Measurements from ENCODE around the gene HDAC9. TPM values are rescaled to one million over a fixed set of nuclear protein-coding genes. Genes with fewer than 3 reads are reported as not detected.

Gene HDAC9
- polyA plus RNA-seq, 1 of the 3 experiments (the other 2 are of a cell fraction), result 11.6 TPM

DNA sequence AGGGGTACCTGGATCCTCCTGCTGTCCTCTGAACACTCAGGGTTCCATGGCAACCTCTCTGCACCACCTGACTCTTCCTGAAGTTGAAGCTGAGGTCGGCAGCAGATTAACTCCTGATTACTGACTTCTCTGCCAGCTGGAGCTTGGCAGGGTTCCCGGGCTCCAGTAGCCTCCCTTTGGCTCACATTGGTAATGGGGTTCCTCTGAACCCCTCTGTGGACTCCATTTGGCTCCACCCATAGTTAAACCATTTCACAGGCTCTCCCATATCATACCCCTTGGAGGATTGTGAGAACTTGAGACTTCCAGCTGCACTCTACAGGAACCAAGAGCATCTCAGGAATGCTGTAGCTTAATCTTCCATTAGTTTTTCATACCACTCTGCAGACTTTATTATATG, 292.5 kb downstream of the HDAC9 start (continued):
- TF ChIP-seq, protein P1, sequence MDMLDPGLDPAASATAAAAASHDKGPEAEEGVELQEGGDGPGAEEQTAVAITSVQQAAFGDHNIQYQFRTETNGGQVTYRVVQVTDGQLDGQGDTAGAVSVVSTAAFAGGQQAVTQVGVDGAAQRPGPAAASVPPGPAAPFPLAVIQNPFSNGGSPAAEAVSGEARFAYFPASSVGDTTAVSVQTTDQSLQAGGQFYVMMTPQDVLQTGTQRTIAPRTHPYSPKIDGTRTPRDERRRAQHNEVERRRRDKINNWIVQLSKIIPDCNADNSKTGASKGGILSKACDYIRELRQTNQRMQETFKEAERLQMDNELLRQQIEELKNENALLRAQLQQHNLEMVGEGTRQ (IDR thresholded peaks at IDR 0.05; ENCODE audit: borderline replicate concordance, low read depth, low read length), result no peak
- peak; percentile 13; the same call in 1 of the 2 replicates for TF ChIP-seq SMC3 (IDR thresholded peaks at IDR 0.05; ENCODE audit: low read depth, low read length)
- TF ChIP-seq, protein P2, sequence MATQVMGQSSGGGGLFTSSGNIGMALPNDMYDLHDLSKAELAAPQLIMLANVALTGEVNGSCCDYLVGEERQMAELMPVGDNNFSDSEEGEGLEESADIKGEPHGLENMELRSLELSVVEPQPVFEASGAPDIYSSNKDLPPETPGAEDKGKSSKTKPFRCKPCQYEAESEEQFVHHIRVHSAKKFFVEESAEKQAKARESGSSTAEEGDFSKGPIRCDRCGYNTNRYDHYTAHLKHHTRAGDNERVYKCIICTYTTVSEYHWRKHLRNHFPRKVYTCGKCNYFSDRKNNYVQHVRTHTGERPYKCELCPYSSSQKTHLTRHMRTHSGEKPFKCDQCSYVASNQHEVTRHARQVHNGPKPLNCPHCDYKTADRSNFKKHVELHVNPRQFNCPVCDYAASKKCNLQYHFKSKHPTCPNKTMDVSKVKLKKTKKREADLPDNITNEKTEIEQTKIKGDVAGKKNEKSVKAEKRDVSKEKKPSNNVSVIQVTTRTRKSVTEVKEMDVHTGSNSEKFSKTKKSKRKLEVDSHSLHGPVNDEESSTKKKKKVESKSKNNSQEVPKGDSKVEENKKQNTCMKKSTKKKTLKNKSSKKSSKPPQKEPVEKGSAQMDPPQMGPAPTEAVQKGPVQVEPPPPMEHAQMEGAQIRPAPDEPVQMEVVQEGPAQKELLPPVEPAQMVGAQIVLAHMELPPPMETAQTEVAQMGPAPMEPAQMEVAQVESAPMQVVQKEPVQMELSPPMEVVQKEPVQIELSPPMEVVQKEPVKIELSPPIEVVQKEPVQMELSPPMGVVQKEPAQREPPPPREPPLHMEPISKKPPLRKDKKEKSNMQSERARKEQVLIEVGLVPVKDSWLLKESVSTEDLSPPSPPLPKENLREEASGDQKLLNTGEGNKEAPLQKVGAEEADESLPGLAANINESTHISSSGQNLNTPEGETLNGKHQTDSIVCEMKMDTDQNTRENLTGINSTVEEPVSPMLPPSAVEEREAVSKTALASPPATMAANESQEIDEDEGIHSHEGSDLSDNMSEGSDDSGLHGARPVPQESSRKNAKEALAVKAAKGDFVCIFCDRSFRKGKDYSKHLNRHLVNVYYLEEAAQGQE (IDR thresholded peaks at IDR 0.05; ENCODE audit: low read depth, low read length), result no peak
- peak; percentile 77 for TF ChIP-seq CHD2 (IDR thresholded peaks at IDR 0.05; ENCODE audit: low read length, partially characterized antibody)

DNA sequence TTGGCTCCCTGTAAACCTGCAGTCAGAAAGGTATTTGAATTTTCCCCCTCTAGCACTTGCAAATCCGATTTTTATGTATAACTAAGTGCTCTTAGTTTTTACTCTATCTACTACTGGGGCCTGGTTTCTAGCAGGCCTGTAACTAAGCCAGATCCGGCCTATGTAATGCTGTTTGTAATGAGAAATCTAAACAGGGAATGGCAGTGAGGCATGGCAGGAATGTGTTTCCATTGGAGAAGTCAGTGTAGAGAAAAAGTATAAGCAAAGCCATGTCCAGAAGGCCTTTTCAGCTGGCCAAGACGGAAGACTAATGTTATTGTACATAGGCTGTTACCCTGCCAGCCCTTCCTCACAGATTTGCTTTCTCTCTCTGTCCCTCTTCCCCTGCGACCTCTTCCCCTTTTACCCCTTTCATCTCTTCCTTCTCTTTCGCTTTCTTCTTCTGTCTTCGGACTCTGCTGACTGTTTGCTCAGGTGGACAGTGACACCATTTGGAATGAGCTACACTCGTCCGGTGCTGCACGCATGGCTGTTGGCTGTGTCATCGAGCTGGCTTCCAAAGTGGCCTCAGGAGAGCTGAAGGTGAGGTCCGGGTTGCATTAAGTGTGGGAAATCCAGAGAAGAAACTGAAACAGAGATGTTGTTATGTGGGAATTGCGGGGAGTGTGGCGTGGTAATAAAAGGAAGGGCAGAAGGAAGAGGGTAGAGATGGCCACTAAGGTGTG, 297.5 kb downstream of the HDAC9 start:
- H3K9me2 ChIP-seq, result no peaks in the 10 kb centered on the region
- H3K79me2 ChIP-seq (ENCODE audit: insufficient read depth), result no peaks in the 10 kb centered on the region
- H3K4me2 ChIP-seq, result no peak overlapping the region
- no peak overlapping the region for H3K9ac ChIP-seq
- H3K9me3 ChIP-seq, result no peaks in the 10 kb centered on the region
- WGBS (ENCODE audit: low lambda C conversion rate), result 86% methylated on average over 13 of the region's 13 CpGs
- no peaks in the 10 kb centered on the region for H4K20me1 ChIP-seq (ENCODE audit: insufficient read depth)
- TF ChIP-seq TCF12 (IDR thresholded peaks at IDR 0.05) (peak; percentile 14; the same call in 1 of the 2 replicates), TEAD4 (IDR thresholded peaks at IDR 0.05; ENCODE audit: borderline replicate concordance, insufficient read depth) (no peak)
- ChIA-PET POLR2A (no interaction called here), CTCF (interaction anchor here (1.0 to 1.8 kb wide), 5 partner anchors 9 to 206 kb away, joined by 3 to 6 read pairs (median 3); no protein-coding TSS in a partner anchor)
- peak overlapping the region in 1 of 2 experiments; percentile 80; a peak in 2 of 4 replicates for H3K27ac ChIP-seq (ENCODE audit: low read depth in 2 of 2, low read length in 1 of 2)
- H3K36me3 ChIP-seq (replicated peaks in 1 of 2; ENCODE audit: control insufficient read depth in 1 of 2, insufficient read depth in 2 of 2, low read length in 1 of 2), result peaks cover 0 to 2% of the 10 kb centered on the region in 2 experiments
- H3K27me3 ChIP-seq (ENCODE audit: insufficient read depth), result no peaks in the 10 kb centered on the region
- H3K4me3 ChIP-seq (ENCODE audit: low read depth in 2 of 2, low read length in 1 of 2), result no peak overlapping the region
- H2AFZ ChIP-seq (ENCODE audit: low read depth), result 0 out of 2 replicates have a peak overlapping the region, but pooled peaks have one; percentile 16
- peaks cover 4% of the 10 kb centered on the region for H3F3A ChIP-seq (replicated peaks; ENCODE audit: insufficient read depth)
- peaks cover under 1 to 19% of the 10 kb centered on the region in 2 experiments; a peak in 3 of 4 replicates for H3K4me1 ChIP-seq (ENCODE audit: control insufficient read depth in 1 of 2, insufficient read depth in 2 of 2, low read depth in 1 of 2, low read length in 1 of 2)
- no peak for DNase-seq

DNA sequence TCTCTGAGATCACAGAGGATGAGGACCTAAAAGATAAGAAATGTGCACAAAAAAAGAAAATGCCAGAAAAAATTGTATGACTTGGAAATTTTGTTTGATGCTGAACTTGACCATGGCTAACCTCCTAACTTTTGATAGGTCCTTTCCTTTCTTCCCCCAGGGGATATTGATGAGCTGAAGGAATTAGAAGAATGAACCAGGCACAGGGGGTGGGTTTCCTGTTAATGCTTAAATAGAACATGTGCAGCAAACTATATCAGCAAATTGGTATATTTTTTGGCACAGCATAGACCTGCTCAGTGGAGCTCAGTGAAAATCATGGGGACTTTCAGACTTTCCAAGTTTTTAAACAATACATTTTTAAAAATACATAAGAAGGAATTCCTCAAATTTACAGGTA, 300.7 kb downstream of the HDAC9 start:
- no peaks in the 10 kb centered on the region for H4K20me1 ChIP-seq (ENCODE audit: insufficient read depth)
- CTCF ChIA-PET, result interaction anchor here (1.1 kb wide), 2 partner anchors 15 to 34 kb away, joined by 3 to 4 read pairs; no protein-coding TSS in a partner anchor
- no peak for DNase-seq
- H3F3A ChIP-seq (replicated peaks; ENCODE audit: insufficient read depth), result peaks cover 20% of the 10 kb centered on the region
- POLR2A ChIA-PET, result no interaction called here
- no peaks in the 10 kb centered on the region for H3K9me2 ChIP-seq
- no peak overlapping the region for H3K9ac ChIP-seq
- H3K79me2 ChIP-seq (ENCODE audit: insufficient read depth), result no peaks in the 10 kb centered on the region
- no peak overlapping the region for H3K4me2 ChIP-seq
- TF ChIP-seq FOXM1 (IDR thresholded peaks at IDR 0.05; ENCODE audit: low read depth) (no peak), RFX5 (IDR thresholded peaks at IDR 0.05; ENCODE audit: low read length) (no peak), SMC3 (IDR thresholded peaks at IDR 0.05; ENCODE audit: low read depth, low read length) (no peak), ELF1 (IDR thresholded peaks at IDR 0.05) (no peak), GABPA (IDR thresholded peaks at IDR 0.05; ENCODE audit: low read depth) (no peak), TCF12 (IDR thresholded peaks at IDR 0.05) (no peak), TEAD4 (IDR thresholded peaks at IDR 0.05; ENCODE audit: borderline replicate concordance, insufficient read depth) (no peak), RCOR1 (IDR thresholded peaks at IDR 0.05; ENCODE audit: low read length) (no peak), POLR2AphosphoS5 (IDR thresholded peaks at IDR 0.05; ENCODE audit: low read depth, low read length) (no peak), RAD21 (IDR thresholded peaks at IDR 0.05; ENCODE audit: low read length) (no peak)
- TF ChIP-seq, protein P3, sequence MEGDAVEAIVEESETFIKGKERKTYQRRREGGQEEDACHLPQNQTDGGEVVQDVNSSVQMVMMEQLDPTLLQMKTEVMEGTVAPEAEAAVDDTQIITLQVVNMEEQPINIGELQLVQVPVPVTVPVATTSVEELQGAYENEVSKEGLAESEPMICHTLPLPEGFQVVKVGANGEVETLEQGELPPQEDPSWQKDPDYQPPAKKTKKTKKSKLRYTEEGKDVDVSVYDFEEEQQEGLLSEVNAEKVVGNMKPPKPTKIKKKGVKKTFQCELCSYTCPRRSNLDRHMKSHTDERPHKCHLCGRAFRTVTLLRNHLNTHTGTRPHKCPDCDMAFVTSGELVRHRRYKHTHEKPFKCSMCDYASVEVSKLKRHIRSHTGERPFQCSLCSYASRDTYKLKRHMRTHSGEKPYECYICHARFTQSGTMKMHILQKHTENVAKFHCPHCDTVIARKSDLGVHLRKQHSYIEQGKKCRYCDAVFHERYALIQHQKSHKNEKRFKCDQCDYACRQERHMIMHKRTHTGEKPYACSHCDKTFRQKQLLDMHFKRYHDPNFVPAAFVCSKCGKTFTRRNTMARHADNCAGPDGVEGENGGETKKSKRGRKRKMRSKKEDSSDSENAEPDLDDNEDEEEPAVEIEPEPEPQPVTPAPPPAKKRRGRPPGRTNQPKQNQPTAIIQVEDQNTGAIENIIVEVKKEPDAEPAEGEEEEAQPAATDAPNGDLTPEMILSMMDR (IDR thresholded peaks at IDR 0.05), result no peak
- TF ChIP-seq, protein P4, sequence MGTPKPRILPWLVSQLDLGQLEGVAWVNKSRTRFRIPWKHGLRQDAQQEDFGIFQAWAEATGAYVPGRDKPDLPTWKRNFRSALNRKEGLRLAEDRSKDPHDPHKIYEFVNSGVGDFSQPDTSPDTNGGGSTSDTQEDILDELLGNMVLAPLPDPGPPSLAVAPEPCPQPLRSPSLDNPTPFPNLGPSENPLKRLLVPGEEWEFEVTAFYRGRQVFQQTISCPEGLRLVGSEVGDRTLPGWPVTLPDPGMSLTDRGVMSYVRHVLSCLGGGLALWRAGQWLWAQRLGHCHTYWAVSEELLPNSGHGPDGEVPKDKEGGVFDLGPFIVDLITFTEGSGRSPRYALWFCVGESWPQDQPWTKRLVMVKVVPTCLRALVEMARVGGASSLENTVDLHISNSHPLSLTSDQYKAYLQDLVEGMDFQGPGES (IDR thresholded peaks at IDR 0.05; ENCODE audit: low read depth, low read length), result no peak
- H3K27ac ChIP-seq (ENCODE audit: low read depth in 2 of 2, low read length in 1 of 2), result no peak overlapping the region
- peaks cover 7 to 16% of the 10 kb centered on the region in 2 experiments; a peak in 3 of 4 replicates for H3K4me1 ChIP-seq (ENCODE audit: control insufficient read depth in 1 of 2, insufficient read depth in 2 of 2, low read depth in 1 of 2, low read length in 1 of 2)
- H3K36me3 ChIP-seq (replicated peaks in 1 of 2; ENCODE audit: control insufficient read depth in 1 of 2, insufficient read depth in 2 of 2, low read length in 1 of 2), result peaks cover 2 to 6% of the 10 kb centered on the region in 2 experiments
- H3K27me3 ChIP-seq (ENCODE audit: insufficient read depth), result no peaks in the 10 kb centered on the region
- H2AFZ ChIP-seq (ENCODE audit: low read depth), result no peak overlapping the region
- H3K9me3 ChIP-seq, result no peaks in the 10 kb centered on the region
- H3K4me3 ChIP-seq (ENCODE audit: low read depth in 2 of 2, low read length in 1 of 2), result no peak overlapping the region

Measured in SK-N-SH (cell line).